Subcutaneous abdominal adipose tissue (tissue), 5 donors: Measurements from ENCODE around the gene ZNF789.
"Not testable (repeated sequence)": the region's sequence is repeated elsewhere in the genome, so short reads cannot be mapped to it uniquely, and the experiment has no call there.

Experiments used
- H3K27ac ChIP-seq: one replicate; pipeline ENCODE4 v1.7.0; 2013; ENCODE audit warnings: low read depth, mild to moderate bottlenecking, inconsistent platforms, low read length, moderate library complexity
- H3K27me3 ChIP-seq, 5 donors: one replicate each; pipeline ENCODE4 v1.7.0; 2013; ENCODE audit warnings: low read length in 5 of 5, inconsistent platforms in 1 of 5; ENCODE audit not compliant: control insufficient read depth in 5 of 5, insufficient read depth in 4 of 5
- H3K36me3 ChIP-seq, 5 donors: one replicate each; pipeline ENCODE4 v1.7.0; 2013; ENCODE audit warnings: low read length in 5 of 5; ENCODE audit not compliant: control insufficient read depth in 5 of 5, insufficient read depth in 5 of 5
- H3K4me1 ChIP-seq, 5 donors: one replicate each; pipeline ENCODE4 v1.7.0; 2013; ENCODE audit warnings: low read length in 5 of 5, mild to moderate bottlenecking in 3 of 5, moderate library complexity in 1 of 5; ENCODE audit not compliant: control insufficient read depth in 5 of 5, insufficient read depth in 5 of 5
- H3K4me3 ChIP-seq, 5 donors: one replicate each; pipeline ENCODE4 v1.7.0; 2013; ENCODE audit warnings: low read length in 5 of 5, low read depth in 1 of 5
- H3K9ac ChIP-seq, 5 donors: one replicate each; pipeline ENCODE4 v1.7.0; 2013; ENCODE audit warnings: low read length in 5 of 5, mild to moderate bottlenecking in 4 of 5, moderate library complexity in 3 of 5
- H3K9me3 ChIP-seq, 5 donors: one replicate each; pipeline ENCODE4 v1.7.0; 2013; ENCODE audit warnings: low read length in 5 of 5; ENCODE audit not compliant: control insufficient read depth in 5 of 5
- donor health status: healthy.
- donor health status: healthy.
- donor health status: healthy.
- donor health status: healthy.
- donor health status: healthy.

The ZNF789 gene

DNA sequence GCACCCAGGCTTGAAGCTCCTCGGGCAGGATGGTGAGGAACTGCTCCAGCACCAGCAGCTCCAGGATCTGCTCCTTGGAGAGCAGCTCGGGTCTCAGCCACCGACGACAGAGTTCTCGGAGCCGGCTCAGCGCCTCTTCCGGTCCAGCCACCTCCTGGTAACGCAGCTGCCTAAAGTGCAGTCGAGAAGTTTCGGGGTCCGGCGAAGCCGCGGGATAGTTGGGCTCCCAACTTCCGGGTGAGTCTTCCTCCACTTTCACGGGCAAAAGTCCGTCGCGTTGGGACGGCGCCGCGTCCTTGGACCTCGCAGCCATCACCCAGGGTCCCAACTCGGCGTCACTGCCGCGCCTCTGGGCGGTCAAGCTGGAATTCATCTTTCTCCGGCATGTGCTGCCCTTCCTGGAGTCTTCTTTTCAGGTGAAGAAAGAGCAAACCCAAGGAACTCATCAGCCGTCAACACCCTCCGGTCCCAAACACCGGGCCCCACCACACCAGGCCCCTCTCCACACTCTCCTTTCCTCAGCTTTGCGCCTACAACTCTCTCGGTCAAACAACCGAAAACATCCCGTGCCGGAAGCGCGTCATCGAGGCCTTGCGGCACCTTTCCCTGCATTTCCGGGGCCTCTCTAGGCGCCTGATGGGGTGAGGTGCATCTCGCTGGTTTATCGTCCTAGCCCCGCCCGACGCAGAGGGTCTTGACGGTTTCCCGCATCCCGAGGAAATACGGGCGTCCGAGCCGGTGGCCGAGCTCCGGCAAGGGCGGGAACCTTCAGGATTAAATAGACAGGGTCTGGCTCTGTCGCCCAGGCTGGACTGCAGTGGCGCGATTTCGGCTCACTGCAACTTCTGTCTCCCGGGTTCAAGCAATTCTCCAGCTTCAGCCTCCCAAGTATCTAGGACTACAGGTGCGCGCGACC is 27.3 kb downstream of the ZNF789 start, which contains the start of gene ZNF394:
TSS of gene ZNF394 (minus strand) at position 561 of the 916 bp plus-strand sequence. CDS start at position 373, 188 bp downstream.
- Histone ChIP-seq H3K36me3 (peaks cover 5 to 17% (median 7%) of the 10 kb centered on the region in 5 donors), H3K9me3 (no peaks in the 10 kb centered on the region), H3K27me3 (no peaks in the 10 kb centered on the region), H3K27ac (peak within 1 kb of the TSS; percentile 95), H3K4me1 (peaks cover 12 to 37% (median 36%) of the 10 kb centered on the region in 5 donors), H3K9ac (peak within 1 kb of the TSS; percentile 88 to 97 (median 96)), H3K4me3 (peak within 1 kb of the TSS; percentile 86 to 100 (median 98))

DNA sequence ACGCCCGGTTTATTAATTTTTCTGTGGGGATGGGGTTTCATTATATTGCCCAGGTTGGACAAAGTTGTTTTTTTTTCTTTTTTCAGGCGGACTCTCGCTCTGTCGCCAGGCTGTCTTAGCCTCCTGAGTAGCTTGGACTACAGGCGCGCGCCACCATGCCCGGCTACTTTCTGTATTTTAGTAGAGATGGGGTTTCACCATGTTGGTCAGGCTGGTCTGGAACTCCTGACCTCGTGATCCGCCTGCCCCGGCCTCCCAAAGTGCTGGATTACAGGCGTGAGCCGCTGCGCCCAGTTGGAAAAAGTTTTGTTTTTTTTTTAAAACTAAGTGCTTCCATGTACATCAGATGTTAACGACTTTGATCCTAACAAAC is 27.9 kb downstream of the ZNF789 start:
- H3K9me3 ChIP-seq = no peaks in the 10 kb centered on the region
- no peaks in the 10 kb centered on the region for H3K27me3 ChIP-seq
- H3K9ac ChIP-seq = peak overlapping the region in 4 of 5 donors; percentile 88 to 97 (median 96)
- peak overlapping the region; percentile 86 to 100 (median 98) for H3K4me3 ChIP-seq
- peaks cover 5 to 15% (median 6%) of the 10 kb centered on the region in 5 donors for H3K36me3 ChIP-seq
- peaks cover 12 to 42% (median 40%) of the 10 kb centered on the region in 5 donors for H3K4me1 ChIP-seq
- H3K27ac ChIP-seq = peak overlapping the region; percentile 95

DNA sequence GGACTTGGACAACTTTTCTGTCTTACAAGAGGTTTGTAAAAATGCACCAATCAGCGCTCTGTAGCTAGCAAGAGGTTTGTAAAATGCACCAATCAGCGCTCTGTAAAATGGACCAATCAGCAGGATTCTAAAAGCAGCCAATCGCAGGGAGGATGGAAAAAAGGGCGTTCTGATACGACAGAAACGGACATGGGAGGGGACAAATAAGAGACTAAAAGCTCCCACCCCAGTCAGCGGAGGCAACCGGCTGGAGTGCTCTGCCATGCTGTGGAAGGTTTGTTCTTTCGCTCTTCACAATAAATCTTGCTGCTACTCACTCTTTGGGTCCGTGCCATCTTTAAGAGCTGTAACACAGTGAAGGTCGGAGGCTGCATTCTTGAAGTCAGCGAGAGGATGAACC is 28.5 kb downstream of the ZNF789 start:
- H3K4me1 ChIP-seq = peaks cover 12 to 48% (median 46%) of the 10 kb centered on the region in 5 donors
- not testable (repeated sequence) for H3K9ac ChIP-seq, H3K27me3 ChIP-seq, H3K9me3 ChIP-seq
- peak overlapping the region; percentile 95 for H3K27ac ChIP-seq
- H3K4me3 ChIP-seq = peak overlapping the region in 2 of 5 donors; percentile 94 to 100
- peaks cover 3 to 12% (median 5%) of the 10 kb centered on the region in 5 donors for H3K36me3 ChIP-seq

DNA sequence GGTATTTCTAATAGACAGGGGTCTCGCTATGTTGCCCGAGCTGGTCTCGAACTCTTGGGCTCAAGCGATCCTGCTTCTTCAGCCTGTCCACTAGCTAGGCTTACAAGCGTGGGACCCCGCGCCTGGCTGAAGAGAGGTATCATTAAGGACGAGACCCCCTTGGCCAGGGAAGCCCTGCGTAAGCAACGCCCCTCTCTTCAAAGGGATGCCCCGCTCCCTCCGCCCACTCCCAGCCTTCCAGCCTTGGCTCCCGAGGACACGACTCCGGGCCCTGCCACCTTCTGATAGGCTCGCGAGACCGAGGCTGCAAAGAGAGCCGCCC is 31.6 kb downstream of the ZNF789 start:
- Histone ChIP-seq H3K4me1 (peaks cover 2 to 43% (median 37%) of the 10 kb centered on the region in 5 donors), H3K27ac (peak overlapping the region; percentile 97), H3K27me3 (no peaks in the 10 kb centered on the region), H3K9me3 (no peaks in the 10 kb centered on the region), H3K36me3 (no peaks in the 10 kb centered on the region), H3K9ac (peak overlapping the region in 4 of 5 donors; percentile 80 to 97 (median 96)), H3K4me3 (peak overlapping the region; percentile 82 to 96 (median 93))

DNA sequence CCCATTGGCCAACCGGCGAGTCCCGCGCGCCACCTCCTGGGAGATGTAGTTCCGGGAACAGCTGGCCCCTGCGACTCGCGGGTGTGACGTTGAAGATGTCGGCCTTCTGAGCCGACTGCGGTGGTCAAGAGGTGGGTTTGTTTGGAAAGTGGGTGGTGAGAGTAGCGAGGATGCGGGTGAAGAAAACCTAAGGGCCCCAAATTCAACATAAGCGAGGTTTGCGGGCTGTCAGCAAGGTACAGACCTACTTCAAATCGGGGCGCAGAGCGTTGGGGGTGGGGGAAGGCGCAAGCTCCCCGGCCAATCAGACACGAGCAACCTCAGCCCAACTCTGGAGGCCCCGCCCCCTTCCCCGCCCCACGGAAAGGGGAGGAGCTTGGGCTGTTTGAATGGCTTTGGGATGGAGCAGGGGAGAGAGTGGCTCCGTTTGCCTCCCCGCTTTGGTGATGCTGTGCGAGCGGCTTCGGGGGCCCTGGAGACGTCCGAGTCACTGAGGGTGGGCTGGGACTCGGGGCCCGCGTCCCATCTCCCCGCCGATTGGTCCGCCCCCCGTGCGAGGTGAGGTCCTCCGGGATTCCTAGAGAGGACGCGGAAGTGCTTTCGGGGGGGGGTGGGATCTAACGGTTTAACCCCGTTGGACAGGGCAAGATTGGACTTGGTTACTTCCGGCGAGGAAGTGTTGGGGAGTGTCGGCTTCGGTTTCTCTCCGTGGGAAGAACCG is 32.1 kb downstream of the ZNF789 start, which contains the start of gene ZKSCAN5:
TSS of gene ZKSCAN5 (plus strand) at position 60 of the 721 bp plus-strand sequence. CDS start 1,383 bp downstream, outside the sequence.
- Histone ChIP-seq H3K27me3 (no peaks in the 10 kb centered on the region), H3K36me3 (no peaks in the 10 kb centered on the region), H3K9me3 (no peaks in the 10 kb centered on the region), H3K4me1 (peaks cover 2 to 39% (median 32%) of the 10 kb centered on the region in 5 donors), H3K27ac (peak within 1 kb of the TSS; percentile 97), H3K4me3 (peak within 1 kb of the TSS; percentile 82 to 96 (median 93)), H3K9ac (peak within 1 kb of the TSS; percentile 80 to 97 (median 95))

DNA sequence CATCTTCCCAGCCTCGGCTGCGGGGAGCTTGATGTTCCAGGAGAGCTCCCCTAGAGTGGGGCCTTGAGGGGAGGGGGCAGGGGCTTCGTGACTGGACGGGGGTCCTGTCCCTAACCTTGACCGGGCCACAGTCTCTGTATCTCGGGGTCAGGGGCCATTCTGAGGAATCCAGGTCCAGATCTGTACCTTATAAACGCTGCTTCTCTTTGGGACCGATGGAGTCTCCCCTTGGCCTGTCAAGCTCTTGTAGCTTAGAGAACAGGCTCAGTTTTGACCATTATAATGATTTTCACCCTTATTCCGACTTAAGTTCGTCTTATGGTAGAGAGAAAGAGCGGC is 32.6 kb downstream of the ZNF789 start:
- Histone ChIP-seq H3K27me3 (no peaks in the 10 kb centered on the region), H3K9me3 (no peaks in the 10 kb centered on the region), H3K27ac (peak overlapping the region; percentile 97), H3K4me3 (peak overlapping the region; percentile 82 to 96 (median 93)), H3K4me1 (peaks cover 2 to 39% (median 32%) of the 10 kb centered on the region in 5 donors), H3K36me3 (no peaks in the 10 kb centered on the region), H3K9ac (peak overlapping the region; percentile 80 to 97 (median 95))

DNA sequence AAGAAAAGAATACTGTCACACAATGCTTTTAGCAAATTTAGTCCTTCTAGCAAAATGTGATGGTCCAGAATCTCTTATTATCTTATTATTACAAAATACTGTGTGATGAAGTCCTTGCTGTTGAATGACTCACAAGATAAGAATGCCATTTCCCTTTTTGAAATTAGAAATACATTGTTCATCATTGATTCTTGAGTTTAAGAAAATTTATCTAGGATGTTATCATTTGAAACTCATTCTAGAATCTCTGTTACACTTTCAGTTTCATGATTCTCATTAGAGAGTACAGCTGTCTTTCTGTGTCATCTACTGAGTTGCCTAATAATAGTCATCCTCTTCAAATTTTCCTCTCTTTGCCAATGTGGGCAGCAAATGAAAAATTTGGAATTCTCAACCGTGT is 41.4 kb downstream of the ZNF789 start:
- Histone ChIP-seq H3K27ac (no peak overlapping the region), H3K4me3 (no peak overlapping the region), H3K9me3 (no peaks in the 10 kb centered on the region), H3K36me3 (peaks cover 6 to 52% (median 39%) of the 10 kb centered on the region in 5 donors), H3K9ac (no peak overlapping the region), H3K4me1 (no peaks in the 10 kb centered on the region), H3K27me3 (no peaks in the 10 kb centered on the region)

DNA sequence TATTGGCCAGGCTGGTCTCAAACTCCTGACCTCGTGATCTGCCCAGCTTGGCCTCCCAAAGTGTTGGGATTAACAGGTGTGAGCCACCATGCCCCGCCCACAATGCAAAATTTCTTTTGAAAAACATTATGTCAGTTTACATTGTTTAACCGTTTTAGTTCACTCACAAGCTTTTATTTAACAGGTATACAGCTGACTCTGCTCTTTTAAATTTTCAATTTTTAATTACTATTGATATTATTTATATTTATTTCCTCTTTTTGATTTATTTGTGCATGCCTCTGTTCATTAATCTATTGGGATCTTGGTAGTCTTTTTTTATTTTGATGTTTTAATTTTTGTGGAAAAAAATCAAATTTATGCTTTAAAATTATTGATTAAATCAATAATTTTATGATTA is 48.7 kb downstream of the ZNF789 start:
- H3K9me3 ChIP-seq = no peaks in the 10 kb centered on the region
- no peak overlapping the region for H3K4me3 ChIP-seq
- H3K9ac ChIP-seq = no peak overlapping the region
- no peak overlapping the region for H3K27ac ChIP-seq
- H3K27me3 ChIP-seq = no peaks in the 10 kb centered on the region
- peaks cover 0 to 2% (median 0%) of the 10 kb centered on the region in 5 donors for H3K4me1 ChIP-seq
- peaks cover 9 to 45% (median 43%) of the 10 kb centered on the region in 5 donors for H3K36me3 ChIP-seq

DNA sequence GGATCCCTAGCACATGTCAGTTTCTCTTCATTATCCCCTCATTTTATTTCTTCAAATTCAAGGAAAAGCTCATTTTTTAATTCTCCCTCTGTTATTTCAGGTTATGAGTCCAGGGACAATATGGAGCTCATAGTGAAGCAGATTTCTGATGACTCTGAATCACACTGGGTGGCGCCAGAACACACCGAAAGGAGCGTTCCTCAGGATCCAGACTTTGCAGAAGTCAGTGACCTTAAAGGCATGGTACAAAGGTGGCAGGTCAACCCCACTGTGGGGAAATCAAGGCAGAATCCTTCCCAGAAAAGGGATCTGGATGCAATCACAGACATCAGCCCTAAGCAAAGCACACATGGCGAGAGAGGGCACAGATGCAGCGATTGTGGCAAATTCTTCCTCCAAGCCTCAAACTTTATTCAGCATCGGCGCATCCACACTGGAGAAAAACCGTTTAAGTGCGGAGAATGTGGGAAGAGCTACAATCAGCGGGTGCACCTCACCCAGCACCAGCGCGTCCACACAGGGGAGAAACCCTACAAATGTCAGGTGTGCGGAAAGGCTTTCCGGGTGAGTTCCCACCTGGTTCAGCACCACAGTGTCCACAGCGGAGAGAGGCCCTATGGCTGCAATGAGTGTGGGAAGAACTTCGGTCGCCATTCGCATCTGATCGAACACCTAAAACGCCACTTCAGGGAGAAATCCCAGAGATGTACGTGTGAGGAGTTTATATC is 53.2 kb downstream of the ZNF789 start:
- H3K27me3 ChIP-seq = no peaks in the 10 kb centered on the region
- H3K27ac ChIP-seq = no peak overlapping the region
- H3K4me1 ChIP-seq = peaks cover 0 to 2% (median 0%) of the 10 kb centered on the region in 5 donors
- H3K4me3 ChIP-seq = no peak overlapping the region
- H3K9me3 ChIP-seq = peaks cover 3 to 15% (median 13%) of the 10 kb centered on the region in 5 donors
- peaks cover 16 to 53% (median 47%) of the 10 kb centered on the region in 5 donors for H3K36me3 ChIP-seq
- H3K9ac ChIP-seq = no peak overlapping the region
